B cell (primary cell): Measurements from ENCODE around the gene MNAT1. TPM values are rescaled to one million over a fixed set of nuclear protein-coding genes. Genes with fewer than 3 reads are reported as not detected.

Source experiments
- ATAC-seq: fragments of 200-7000 bp; cut with Tn5 transposase; one replicate; pipeline ENCODE4 v1.10.0; 2021; ENCODE audit warnings: low read depth, mild to moderate bottlenecking, moderate number of reproducible peaks, moderate library complexity
- CTCF ChIA-PET: fragments of 350-600 bp; sonication (Branson Sonifier 250); formaldehyde crosslinking; loops from one replicate; lab custom pipeline; 2021; ENCODE audit warnings: antibody characterized with exemption, inconsistent platforms; lab: Charles Lee
- POLR2A ChIA-PET: fragments of 350-600 bp; sonication (Branson Sonifier 250); formaldehyde crosslinking; loops from one replicate; lab custom pipeline; 2021; ENCODE audit warnings: antibody characterized with exemption; lab: Charles Lee
- DNase-seq: peaks from one replicate; pipeline ENCODE4 v3.0.0; 2013
- H2AFZ ChIP-seq: 2 replicates; pipeline ENCODE4 v1.6.1; 2012; ENCODE audit warnings: mild to moderate bottlenecking, low read depth, low read length; ENCODE audit not compliant: insufficient read depth, poor library complexity, severe bottlenecking
- H3K27ac ChIP-seq, 2 donors: 1 replicate in 1 of 2; 2 replicates in 1 of 2; pipeline ENCODE4 v1.5.1; 2012 to 2013; ENCODE audit warnings: low read length in 2 of 2, mild to moderate bottlenecking in 2 of 2, moderate library complexity in 1 of 2
- H3K27me3 ChIP-seq, 4 experiments: fragments of 200-600 bp in 1 of 4; sonication (generic) in 1 of 4; replicated peaks in 1 of 4; 1 replicate in 2 of 4; 2 replicates in 2 of 4; pipeline versions ENCODE4 v1.6.1 to v1.7.0; 2013 to 2016; ENCODE audit warnings: low read length in 3 of 4, mild to moderate bottlenecking in 2 of 4, mixed read lengths in 1 of 4, moderate library complexity in 1 of 4; ENCODE audit not compliant: insufficient read depth in 4 of 4, control insufficient read depth in 3 of 4; ENCODE audit errors: control extremely low read depth in 1 of 4
- H3K36me3 ChIP-seq, 2 experiments: replicated peaks in 1 of 2; 1 replicate in 1 of 2; 2 replicates in 1 of 2; pipeline versions ENCODE4 v1.6.1 to v1.7.1; 2013; ENCODE audit warnings: low read length in 1 of 2; ENCODE audit not compliant: insufficient read depth in 2 of 2, control insufficient read depth in 1 of 2; ENCODE audit errors: control extremely low read depth in 1 of 2, extremely low read depth in 1 of 2
- H3K4me1 ChIP-seq, 2 donors: fragments of 200-600 bp in 1 of 2; sonication (generic) in 1 of 2; 1 replicate in 1 of 2; 2 replicates in 1 of 2; pipeline versions ENCODE4 v1.5.1 to v1.6.1; 2013 to 2017; ENCODE audit warnings: low read length in 2 of 2; ENCODE audit not compliant: control insufficient read depth in 2 of 2, insufficient read depth in 2 of 2
- H3K4me2 ChIP-seq: replicated peaks from 2 replicates; pipeline ENCODE3; 2012; ENCODE audit warnings: mild to moderate bottlenecking, low read depth, low read length; ENCODE audit not compliant: poor library complexity, severe bottlenecking
- H3K4me3 ChIP-seq, 5 experiments: fragments of 200-600 bp in 1 of 5; sonication (generic) in 1 of 5; 1 replicate in 3 of 5; 2 replicates in 2 of 5; pipeline versions ENCODE4 v1.5.1 to v1.7.0; 2011 to 2016; ENCODE audit warnings: low read length in 4 of 5, mild to moderate bottlenecking in 4 of 5, low read depth in 2 of 5, control low read depth in 1 of 5, moderate library complexity in 1 of 5; ENCODE audit not compliant: insufficient read depth in 1 of 5; ENCODE audit errors: control extremely low read depth in 1 of 5, extremely low read depth in 1 of 5
- H3K79me2 ChIP-seq: fragments of 200-600 bp; sonication (generic); one replicate; pipeline ENCODE4 v1.6.0; 2016; ENCODE audit warnings: low read length; ENCODE audit not compliant: control insufficient read depth, insufficient read depth
- H3K9ac ChIP-seq: fragments of 200-600 bp; sonication (generic); 2 replicates; pipeline ENCODE4 v1.6.1; 2017; ENCODE audit warnings: mild to moderate bottlenecking, low read length, moderate library complexity
- H3K9me3 ChIP-seq, 3 donors: one replicate each; pipeline versions ENCODE4 v1.6.1 to v1.7.1; 2013; ENCODE audit warnings: low read length in 2 of 3; ENCODE audit not compliant: control insufficient read depth in 2 of 3, insufficient read depth in 1 of 3; ENCODE audit errors: control extremely low read depth in 1 of 3
- H4K20me1 ChIP-seq: 2 replicates; pipeline ENCODE4 v1.6.0; 2012; ENCODE audit warnings: mild to moderate bottlenecking, low read length; ENCODE audit not compliant: insufficient read depth, control insufficient read depth, poor library complexity, severe bottlenecking
- H3K27ac Mint-ChIP-seq: one replicate; pipeline ENCODE4 v1.8.0; 2021; ENCODE audit warnings: mixed read lengths
- H3K27me3 Mint-ChIP-seq: one replicate; pipeline ENCODE4 v1.8.0; 2021; ENCODE audit warnings: mixed read lengths
- H3K4me1 Mint-ChIP-seq: one replicate; pipeline ENCODE4 v1.8.0; 2021; ENCODE audit warnings: mixed read lengths
- H3K4me3 Mint-ChIP-seq: one replicate; pipeline ENCODE4 v1.8.0; 2021; ENCODE audit warnings: mixed read lengths
- H3K9me3 Mint-ChIP-seq: one replicate; pipeline ENCODE4 v1.8.0; 2022; ENCODE audit warnings: mixed read lengths; ENCODE audit not compliant: insufficient read depth
- CTCF ChIP-seq: fragments of 200-600 bp; IDR thresholded peaks from one replicate; pipeline ENCODE4 v1.8.0; 2022; ENCODE audit warnings: antibody characterized with exemption, mild to moderate bottlenecking
- EZH2 ChIP-seq: IDR thresholded peaks from 2 replicates; pipeline ENCODE4 v1.6.1; 2012; ENCODE audit warnings: borderline replicate concordance, low read depth, mild to moderate bottlenecking, moderate library complexity, low read length; ENCODE audit not compliant: insufficient read depth, poor library complexity, severe bottlenecking
- WGBS: methylation state at CpG from one replicate; pipeline ENCODE4 v1.1.5; 2013; ENCODE audit warnings: missing lambda C conversion rate; ENCODE audit not compliant: insufficient coverage; 5-methylcytosine and 5-hydroxymethylcytosine counted together
- intact Hi-C: fragments of 100-400 bp; cut with micrococcal nuclease; formaldehyde crosslinking; loops from one replicate; pipeline ENCODE4 v1.10.0; 2022
- polyA plus RNA-seq: library from polyadenylated mRNA; depleted of rRNA; stranded (reverse); fragments of >200 nt; gene quantifications from 2 replicates; pipeline ENCODE4 v1.2.3, GENCODE V29; 2012
- total RNA-seq, 2 donors: library from RNA; stranded (reverse); fragments of 120-200 nt in 1 of 2; gene quantifications; 1 replicate in 1 of 2; 2 replicates in 1 of 2; pipeline versions ENCODE4 v1.2.3 to v1.2.4, GENCODE V29; 2013 to 2022

MNAT1 gene
- total and polyA plus RNA-seq, 2 donors (not counting 1 experiment from before 2014, with no cell fraction given), result 15.2 to 28.2 TPM

DNA sequence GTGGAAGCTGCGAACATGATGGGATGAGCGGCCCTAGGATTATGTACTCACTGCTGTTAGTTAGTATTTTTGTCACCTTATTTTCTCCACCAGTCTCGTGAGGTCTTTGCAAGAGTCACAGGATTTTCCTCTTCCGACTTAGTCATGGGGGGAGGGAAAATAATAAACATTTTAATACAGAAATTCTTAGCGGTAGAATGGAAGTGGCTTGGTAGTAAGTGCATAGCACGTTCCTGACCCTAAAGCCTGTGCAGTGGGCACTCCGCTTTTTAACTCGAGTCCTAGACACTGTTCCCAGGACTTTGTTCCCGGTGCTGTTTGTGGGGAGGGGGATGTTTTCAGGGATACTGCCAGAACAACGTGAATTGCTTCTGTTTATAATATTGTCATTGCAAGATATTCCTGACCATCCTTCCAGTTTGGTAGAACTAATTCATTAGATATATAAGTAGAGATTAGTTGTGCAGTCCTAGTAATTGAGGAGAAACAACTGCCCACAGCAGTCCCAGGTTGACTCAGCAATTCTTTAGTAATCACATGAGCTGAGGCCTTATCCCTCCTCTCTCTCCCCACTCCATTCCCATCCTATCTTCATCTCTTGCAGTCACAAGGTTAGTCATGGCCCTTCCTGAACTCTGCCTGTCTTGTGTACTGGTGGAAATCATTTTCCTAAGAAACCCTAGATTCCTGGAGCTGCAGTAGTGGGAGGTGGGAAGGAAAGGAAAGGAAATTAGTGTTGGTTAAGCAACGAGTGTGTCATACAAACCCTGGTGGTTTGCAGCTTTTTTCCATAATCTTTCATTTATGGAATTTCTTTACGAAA, 247.3 kb downstream of the MNAT1 start:
- DNase-seq (no peak), ATAC-seq (no peak)
- H3K27ac ChIP-seq, result peak overlapping the region; percentile 69 to 77
- POLR2A ChIA-PET, result interaction anchor here (1.4 kb wide), 1 partner anchor 733 kb away, joined by 8 read pairs; the partner anchor contains the start of gene PPM1A
- WGBS, result 0% methylated on average over 1 of the region's 12 CpGs
- no peaks in the 10 kb centered on the region for H3K9me3 Mint-ChIP-seq
- no peaks in the 10 kb centered on the region for H3K79me2 ChIP-seq
- H4K20me1 ChIP-seq, result no peaks in the 10 kb centered on the region
- no peaks in the 10 kb centered on the region for H3K27me3 ChIP-seq
- TF ChIP-seq EZH2 (no peak), CTCF (no peak)
- H3K9me3 ChIP-seq, result no peaks in the 10 kb centered on the region
- peak overlapping the region; percentile 87 for H3K4me2 ChIP-seq
- CTCF ChIA-PET, result interaction anchor here (1.1 kb wide), 1 partner anchor 43 kb away, joined by 4 read pairs; no protein-coding TSS in a partner anchor
- peaks cover 15 to 18% of the 10 kb centered on the region in 2 donors for H3K4me1 ChIP-seq
- H3K27ac Mint-ChIP-seq, result no peak overlapping the region
- intact Hi-C loops, result loop anchor here (1.0 to 5.0 kb wide), 4 partner anchors 137 to 890 kb away; partner anchors contain the start of genes MNAT1 and PCNX4
- peak overlapping the region; percentile 99 for H2AFZ ChIP-seq
- peaks cover 16% of the 10 kb centered on the region for H3K4me1 Mint-ChIP-seq
- no peak overlapping the region for H3K4me3 Mint-ChIP-seq
- H3K36me3 ChIP-seq, result peaks cover 0 to 5% of the 10 kb centered on the region in 2 experiments
- peak overlapping the region; percentile 92 for H3K9ac ChIP-seq
- H3K27me3 Mint-ChIP-seq, result no peaks in the 10 kb centered on the region
- peak overlapping the region; percentile 86 to 97 (median 90) for H3K4me3 ChIP-seq

GRCh38 chr14:60984196-60984595, 249.6 kb downstream of the MNAT1 start:
- no peak overlapping the region for H3K9ac ChIP-seq
- no peaks in the 10 kb centered on the region for H4K20me1 ChIP-seq
- no peak overlapping the region for H3K4me3 ChIP-seq
- no peaks in the 10 kb centered on the region for H3K27me3 Mint-ChIP-seq
- WGBS, result no CpG with 5 or more reads among the region's 1 CpG
- no peak for ATAC-seq
- TF ChIP-seq CTCF (no peak), EZH2 (no peak)
- DNase-seq, result no peak
- H3K36me3 ChIP-seq, result peaks cover 2 to 5% of the 10 kb centered on the region in 2 experiments
- H2AFZ ChIP-seq, result no peak overlapping the region
- H3K4me3 Mint-ChIP-seq, result no peak overlapping the region
- no peaks in the 10 kb centered on the region for H3K9me3 ChIP-seq
- CTCF ChIA-PET, result no interaction called here
- POLR2A ChIA-PET, result no interaction called here
- H3K4me2 ChIP-seq, result no peak overlapping the region
- H3K9me3 Mint-ChIP-seq, result no peaks in the 10 kb centered on the region
- peaks cover 15 to 18% of the 10 kb centered on the region in 2 donors for H3K4me1 ChIP-seq
- no peak overlapping the region for H3K27ac ChIP-seq
- no peaks in the 10 kb centered on the region for H3K79me2 ChIP-seq
- intact Hi-C loops, result loop anchor here (5.0 kb wide), 2 partner anchors 327 to 892 kb away; partner anchors contain the start of gene PCNX4
- no peak overlapping the region for H3K27ac Mint-ChIP-seq
- H3K4me1 Mint-ChIP-seq, result peaks cover 9% of the 10 kb centered on the region
- no peaks in the 10 kb centered on the region for H3K27me3 ChIP-seq
